Middle frontal gyrus (tissue), 1 donor: ENCODE results near the gene DHX57.
"Not testable (repeated sequence)": the region's sequence is repeated elsewhere in the genome, so short reads cannot be mapped to it uniquely, and the experiment has no call there.

Source experiments
- DNase-seq: peaks from one replicate; pipeline ENCODE4 v3.0.0-alpha.2; 2015; ENCODE audit warnings: low spot score; ENCODE audit errors: extremely low spot score

The DHX57 gene

DNA sequence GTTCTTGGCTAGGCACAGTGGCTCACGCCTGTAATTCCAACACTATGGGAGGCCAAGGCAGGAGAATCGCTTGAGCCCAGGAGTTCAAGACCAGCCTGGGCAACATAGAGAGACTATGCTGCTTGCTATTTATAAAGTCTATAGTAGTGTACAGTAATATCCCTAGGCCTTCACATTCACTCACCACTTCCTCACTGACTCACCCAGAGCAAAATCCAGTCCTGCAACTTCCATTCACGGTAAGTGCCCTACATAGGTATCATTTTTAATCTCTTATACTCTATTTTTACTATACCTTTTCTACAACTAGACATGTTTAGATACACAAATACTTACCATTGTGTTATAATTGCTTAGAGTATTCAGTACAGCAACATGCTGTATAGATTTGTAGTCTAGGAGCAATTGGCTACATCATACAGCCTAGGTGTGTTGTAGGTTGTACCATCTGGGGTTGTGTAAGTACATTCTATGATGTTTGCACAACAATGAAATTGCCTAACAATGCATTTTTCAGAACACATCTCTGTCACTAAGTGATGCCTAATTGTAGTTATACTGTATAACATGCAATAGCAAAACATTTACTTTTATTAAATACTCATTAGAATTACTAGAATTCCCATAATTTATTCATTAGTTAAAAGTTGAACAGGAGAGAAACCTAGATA, 8.8 kb downstream of the DHX57 start:
- DNase-seq, result no peak

- DNase-seq, result no peak
Measured at GRCh38 chr2:38863061-38863695, 12.6 kb downstream of the DHX57 start.

- no peak for DNase-seq
Measured at GRCh38 chr2:38862476-38862875, 13.3 kb downstream of the DHX57 start.

DNA sequence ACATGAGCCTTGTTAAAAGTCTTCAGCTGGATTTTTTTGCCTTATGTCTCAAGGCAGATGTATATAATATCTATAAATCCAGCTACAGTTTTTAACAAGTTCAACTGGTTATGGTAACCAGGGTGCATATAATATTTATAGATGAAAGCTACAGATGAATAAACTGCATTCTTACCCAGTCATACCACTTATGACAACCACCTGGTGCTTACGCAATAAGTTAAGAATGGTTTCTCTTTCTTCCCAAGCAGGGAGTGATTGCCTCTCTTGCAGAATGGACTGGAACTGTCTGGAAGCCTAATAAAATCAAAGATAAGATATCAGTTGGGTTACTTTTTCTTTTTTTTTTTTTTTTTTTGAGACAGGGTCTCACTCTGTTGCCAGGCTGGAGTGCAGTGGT, 19.6 kb downstream of the DHX57 start:
- DNase-seq, result no peak

- no peak for DNase-seq
Measured at GRCh38 chr2:38850045-38850444, 25.7 kb downstream of the DHX57 start.

DNA sequence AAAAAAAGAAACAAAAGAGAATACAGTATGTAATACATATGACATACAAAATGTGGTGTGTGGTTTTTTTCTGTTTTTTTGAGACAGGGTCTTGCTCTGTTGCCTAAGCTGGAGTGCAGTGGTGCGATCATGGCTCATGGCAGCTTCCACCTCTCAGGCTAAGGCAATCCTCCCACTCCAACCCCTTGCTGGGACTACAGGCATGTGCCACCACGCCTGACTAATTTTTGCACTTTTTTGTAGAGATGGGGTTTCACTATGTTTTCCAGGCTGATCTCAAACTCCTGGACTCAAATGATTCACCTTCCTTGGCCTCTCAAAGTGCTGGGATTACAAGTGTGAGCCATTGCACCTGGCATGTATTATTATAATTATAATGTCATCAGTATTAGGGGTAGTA, 38.9 kb downstream of the DHX57 start:
- no peak for DNase-seq

DNA sequence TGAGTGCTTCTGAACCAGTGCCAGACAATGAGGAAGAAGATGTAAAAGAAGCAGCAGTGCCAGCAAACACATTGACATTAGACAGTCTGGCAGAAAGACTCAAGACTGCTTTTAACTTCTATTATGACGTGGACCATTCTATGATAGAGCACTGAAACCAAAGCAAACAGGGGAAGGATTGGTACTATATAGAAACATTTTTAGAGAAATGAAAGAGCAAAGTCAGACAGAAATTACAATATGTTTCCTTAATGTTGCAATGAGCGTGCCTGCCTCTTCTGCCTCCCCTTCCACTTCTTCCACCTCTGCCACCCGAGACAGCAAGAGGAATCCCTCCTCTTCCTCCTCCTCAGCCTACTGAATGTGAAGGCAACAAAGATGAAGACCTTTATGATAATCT, 39.7 kb downstream of the DHX57 start:
- DNase-seq, result no peak

GRCh38 chr2:38835015-38835601, 40.6 kb downstream of the DHX57 start:
- DNase-seq, result no peak

- DNase-seq, result no peak
Measured at GRCh38 chr2:38830526-38831159, 45.1 kb downstream of the DHX57 start.

DNA sequence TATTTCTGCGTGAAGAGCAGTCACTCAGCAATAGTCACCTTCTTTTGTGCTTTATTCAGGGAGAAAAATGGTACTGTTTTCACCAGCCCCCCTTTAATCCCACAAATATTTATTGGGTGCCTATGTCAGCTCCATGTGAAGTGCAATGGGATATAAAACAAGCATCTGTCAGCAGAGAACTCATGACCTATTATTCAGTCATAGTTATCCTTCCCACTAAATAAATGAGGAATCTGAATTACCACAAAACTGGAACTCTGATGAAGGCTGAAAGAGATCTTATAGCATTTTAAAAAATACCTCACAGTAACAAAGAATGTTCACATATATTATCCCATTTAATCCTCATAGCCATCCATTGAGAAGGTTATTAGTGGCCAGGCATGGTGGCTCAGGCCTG, 45.8 kb downstream of the DHX57 start:
- no peak for DNase-seq

DNA sequence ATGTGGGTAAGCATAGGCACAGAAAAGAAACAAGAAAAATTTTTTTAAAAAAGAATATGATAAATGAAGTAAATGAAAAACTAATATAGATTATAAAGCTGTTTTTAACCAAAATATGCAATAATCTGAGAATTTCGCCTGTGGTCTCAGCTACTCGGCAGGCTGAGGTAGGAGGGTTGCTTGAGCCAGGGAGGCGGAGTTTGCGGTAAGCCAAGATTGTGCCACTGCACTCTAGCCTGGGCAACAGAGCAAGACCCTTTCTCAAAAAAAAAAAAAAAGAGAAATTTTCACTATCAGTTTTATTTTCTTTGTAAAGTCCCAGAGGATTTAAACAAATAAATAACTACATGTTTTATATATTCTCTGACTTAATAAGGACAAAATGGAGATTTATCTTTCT, 47.3 kb downstream of the DHX57 start:
- DNase-seq, result no peak

GRCh38 chr2:38827539-38828145, 48.1 kb downstream of the DHX57 start:
- DNase-seq, result not testable (repeated sequence)

DNA sequence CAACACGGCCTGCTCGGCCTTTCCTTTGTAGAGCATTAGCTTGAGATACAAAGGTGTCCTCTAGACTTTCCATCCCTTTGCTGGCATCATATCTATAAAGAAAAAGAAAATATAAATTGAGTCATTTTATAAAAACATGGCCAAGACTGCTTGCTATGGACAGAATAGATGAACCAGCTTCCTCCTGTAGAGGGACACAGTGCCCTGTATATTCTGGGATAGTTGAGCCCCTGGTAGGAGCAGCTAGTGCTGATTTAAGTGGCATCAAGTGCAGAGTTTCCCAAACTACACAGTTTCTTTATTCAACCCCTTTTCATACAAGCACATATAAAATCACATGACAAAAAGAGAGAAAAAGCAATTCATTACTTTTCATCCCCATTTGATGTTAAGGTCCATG, 49.8 kb downstream of the DHX57 start:
- no peak for DNase-seq

- DNase-seq, result no peak
Measured at GRCh38 chr2:38824906-38825305, 50.8 kb downstream of the DHX57 start.

DNA sequence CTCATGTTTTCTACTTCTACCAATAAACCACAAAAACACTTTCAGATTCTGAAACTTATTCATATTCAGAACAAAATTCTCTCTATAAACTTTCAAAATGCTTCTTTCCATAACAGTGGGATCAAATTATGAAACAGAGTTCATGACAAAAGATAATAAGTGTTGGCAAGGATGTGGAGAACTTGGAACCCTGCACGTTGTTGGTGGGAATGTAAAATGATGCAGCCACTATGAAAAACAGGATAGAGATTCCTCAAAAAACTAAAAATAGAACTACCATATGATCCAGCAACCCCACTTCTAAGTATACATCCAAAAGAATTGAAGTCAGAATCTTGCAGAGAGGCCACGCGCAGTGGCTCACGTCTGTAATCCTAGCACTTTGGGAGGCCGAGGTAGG, 52.3 kb downstream of the DHX57 start:
- no peak for DNase-seq

- DNase-seq, result no peak
Measured at GRCh38 chr2:38818565-38818964, 57.2 kb downstream of the DHX57 start.

GRCh38 chr2:38815936-38816335, 59.8 kb downstream of the DHX57 start:
- DNase-seq, result no peak

DNA sequence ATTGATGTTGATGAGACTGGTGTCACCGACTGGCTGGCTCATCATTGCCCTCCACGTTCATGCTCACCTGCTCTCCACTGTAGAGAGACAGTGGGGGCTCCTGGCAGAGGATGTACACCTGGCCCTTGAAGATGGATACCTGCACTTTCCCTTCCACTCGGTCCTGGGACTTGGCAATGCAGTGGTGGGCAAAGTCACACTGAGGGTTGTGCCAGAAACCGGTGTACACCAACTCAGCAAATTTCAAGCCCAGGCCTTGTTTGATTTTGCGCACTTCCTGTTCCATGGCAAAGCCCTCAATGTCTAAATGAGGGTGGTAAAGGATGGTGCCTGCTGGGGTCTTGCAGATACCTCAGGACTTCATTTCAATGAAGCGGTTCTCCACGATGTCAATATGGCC, 65.2 kb downstream of the DHX57 start:
- no peak for DNase-seq

DNA sequence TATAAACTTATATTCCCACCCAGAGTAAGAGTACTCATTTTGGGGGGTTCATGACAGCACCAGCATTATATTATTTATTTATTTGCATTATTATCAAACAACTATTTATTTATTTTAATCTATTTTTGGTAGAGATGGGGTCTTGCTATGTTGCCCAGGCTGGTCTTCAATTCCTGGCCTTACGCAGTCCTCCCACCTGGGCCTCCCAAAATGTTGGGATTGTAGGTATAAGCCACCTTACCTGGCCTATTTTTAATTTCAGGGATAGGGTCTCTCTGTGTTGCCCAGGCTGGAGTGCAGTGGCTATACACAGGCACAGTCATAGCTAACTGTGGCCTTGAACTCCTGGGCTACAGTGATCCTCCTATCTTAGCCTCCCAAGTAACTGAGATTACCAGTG, 67.1 kb downstream of the DHX57 start:
- no peak for DNase-seq

- no peak for DNase-seq
Measured at GRCh38 chr2:38806733-38807059, 69.0 kb downstream of the DHX57 start.

DNA sequence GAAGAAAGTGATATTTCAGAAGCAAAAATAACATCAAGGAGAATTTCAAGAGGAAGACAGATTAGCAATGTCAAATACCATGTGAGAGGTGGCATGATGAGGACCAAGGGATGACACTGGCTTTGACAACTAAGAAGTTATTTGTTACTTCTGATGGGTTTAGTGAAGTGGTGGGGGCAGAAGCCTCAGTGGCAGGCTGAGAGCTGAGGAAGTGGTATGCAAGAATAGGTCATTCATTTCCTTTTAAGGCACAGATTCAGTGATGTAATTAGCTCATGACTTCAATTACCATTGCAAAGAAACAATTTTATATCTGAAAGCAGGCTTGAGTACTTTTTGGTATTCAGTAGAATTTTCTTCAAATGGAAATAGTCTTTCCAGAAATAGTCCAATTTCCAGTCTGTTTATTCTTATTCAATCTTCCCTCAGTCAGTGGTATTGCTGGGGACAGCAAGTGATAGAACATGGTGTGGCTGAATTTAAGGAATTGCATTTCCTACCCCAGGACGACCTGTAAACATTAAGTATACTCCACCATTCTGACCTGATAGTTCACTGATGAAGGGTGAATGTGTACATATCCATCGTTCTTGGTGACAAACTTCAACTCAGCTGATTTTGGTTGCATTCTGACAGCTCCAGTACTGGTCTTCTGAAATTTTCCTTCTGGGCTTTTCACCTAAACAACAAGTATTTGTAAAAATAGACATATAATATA, 69.6 kb downstream of the DHX57 start:
- DNase-seq, result no peak

DNA sequence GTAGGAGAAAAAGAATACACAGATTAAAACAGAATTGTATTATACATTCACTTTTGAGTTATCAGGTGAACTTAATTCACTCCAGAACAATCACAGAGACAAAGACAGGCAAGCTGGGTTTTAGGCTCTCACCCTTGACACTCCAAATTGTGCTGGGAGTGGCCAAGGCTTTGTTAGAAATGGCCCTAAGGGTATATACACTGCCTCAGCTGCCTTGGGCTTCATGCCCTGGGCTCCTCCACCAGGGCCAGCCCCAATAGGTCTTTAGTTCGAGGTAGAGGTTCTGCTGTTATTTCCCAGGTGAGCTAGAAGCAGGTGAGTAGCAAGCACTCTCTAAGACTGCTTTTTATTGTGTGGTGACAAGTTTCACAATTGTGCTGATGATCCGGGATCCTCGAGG, 77.8 kb downstream of the DHX57 start:
- DNase-seq, result no peak
